CD8-positive, alpha-beta memory T cell (primary cell): ENCODE data around the gene ESD. TPM values are rescaled to one million over a fixed set of nuclear protein-coding genes. Genes with fewer than 3 reads are reported as not detected.

ENCODE experiments used
- CTCF ChIA-PET: fragments of 350-600 bp; sonication (Branson Sonifier 250); formaldehyde crosslinking; loops from one replicate; lab custom pipeline; 2021; ENCODE audit warnings: antibody characterized with exemption; lab: Charles Lee
- POLR2A ChIA-PET: fragments of 350-600 bp; sonication (Branson Sonifier 250); formaldehyde crosslinking; loops from one replicate; lab custom pipeline; 2021; ENCODE audit warnings: antibody characterized with exemption; lab: Charles Lee
- DNase-seq, 5 donors: peaks; one replicate each; pipeline versions ENCODE4 v3.0.0 to v3.0.0-alpha.2; 2020 to 2022; ENCODE audit warnings: mixed read lengths in 1 of 5
- H3K27ac ChIP-seq: one replicate; pipeline ENCODE4 v1.7.0; 2013; ENCODE audit warnings: low read depth, mild to moderate bottlenecking, low read length, moderate library complexity
- H3K27me3 ChIP-seq: 2 replicates; pipeline ENCODE4 v1.7.0; 2013; ENCODE audit warnings: low read length, mild to moderate bottlenecking; ENCODE audit not compliant: insufficient read depth, poor library complexity, severe bottlenecking
- H3K36me3 ChIP-seq: 2 replicates; pipeline ENCODE4 v1.7.0; 2013; ENCODE audit warnings: mild to moderate bottlenecking, low read length, moderate library complexity; ENCODE audit not compliant: insufficient read depth
- H3K4me1 ChIP-seq: 2 replicates; pipeline ENCODE4 v1.7.0; 2013; ENCODE audit warnings: mild to moderate bottlenecking, low read length, moderate library complexity; ENCODE audit not compliant: insufficient read depth
- H3K4me3 ChIP-seq: 2 replicates; pipeline ENCODE4 v1.7.0; 2013; ENCODE audit warnings: mild to moderate bottlenecking, low read length
- H3K9me3 ChIP-seq: 2 replicates; pipeline ENCODE4 v1.7.0; 2013; ENCODE audit warnings: mild to moderate bottlenecking, low read length
- H3K27ac Mint-ChIP-seq, 8 donors: one replicate each; pipeline ENCODE4 v1.8.0; 2020 to 2021; ENCODE audit warnings: mixed read lengths in 8 of 8, mild to moderate bottlenecking in 6 of 8, inconsistent platforms in 3 of 8, moderate library complexity in 3 of 8
- H3K27me3 Mint-ChIP-seq, 2 donors: one replicate each; pipeline ENCODE4 v1.8.0; 2020 to 2021; ENCODE audit warnings: mixed read lengths in 2 of 2, mild to moderate bottlenecking in 1 of 2, moderate library complexity in 1 of 2
- H3K36me3 Mint-ChIP-seq, 3 donors: one replicate each; pipeline ENCODE4 v1.8.0; 2020 to 2021; ENCODE audit warnings: mixed read lengths in 3 of 3, inconsistent platforms in 1 of 3, mild to moderate bottlenecking in 1 of 3
- H3K4me1 Mint-ChIP-seq, 3 donors: one replicate each; pipeline ENCODE4 v1.8.0; 2020 to 2021; ENCODE audit warnings: mixed read lengths in 3 of 3, inconsistent platforms in 1 of 3, mild to moderate bottlenecking in 1 of 3
- H3K4me3 Mint-ChIP-seq, 7 donors: one replicate each; pipeline ENCODE4 v1.8.0; 2020 to 2021; ENCODE audit warnings: mixed read lengths in 7 of 7, mild to moderate bottlenecking in 6 of 7, moderate library complexity in 4 of 7, inconsistent platforms in 2 of 7
- H3K9me3 Mint-ChIP-seq, 5 donors: one replicate each; pipeline ENCODE4 v1.8.0; 2020 to 2022; ENCODE audit warnings: mixed read lengths in 5 of 5, mild to moderate bottlenecking in 3 of 5, moderate library complexity in 2 of 5, inconsistent platforms in 1 of 5
- polyA plus RNA-seq: library from polyadenylated mRNA; unstranded; fragments of 300-500 nt; fragmentation: Illumina TruSeq; gene quantifications from one replicate; pipeline ENCODE4 v1.2.3, GENCODE V29; 2021
- total RNA-seq, 2 experiments: library from RNA; stranded (reverse); gene quantifications; one replicate each; pipeline ENCODE4 v1.2.3, GENCODE V29; 2021

Gene ESD
- total and polyA plus RNA-seq, 3 experiments from 2014 or later, result 91.9 to 109 (median 98.5) TPM

- no peak overlapping the region for H3K4me3 Mint-ChIP-seq
- no peaks in the 10 kb centered on the region for H3K4me1 Mint-ChIP-seq
- H3K36me3 ChIP-seq, result no peaks in the 10 kb centered on the region
- H3K4me3 ChIP-seq, result no peak overlapping the region
- no peaks in the 10 kb centered on the region for H3K4me1 ChIP-seq
- H3K27me3 Mint-ChIP-seq, result no peaks in the 10 kb centered on the region
- H3K27ac ChIP-seq, result no peak overlapping the region
- POLR2A ChIA-PET, result no interaction called here
- no peaks in the 10 kb centered on the region for H3K9me3 ChIP-seq
- no peak overlapping the region for H3K27ac Mint-ChIP-seq
- H3K36me3 Mint-ChIP-seq, result peaks cover 0 to 67% (median 15%) of the 10 kb centered on the region in 3 donors
- CTCF ChIA-PET, result no interaction called here
- no peaks in the 10 kb centered on the region for H3K27me3 ChIP-seq
- DNase-seq, result no peak
- H3K9me3 Mint-ChIP-seq, result no peaks in the 10 kb centered on the region
Measured at GRCh38 chr13:46743191-46743590, 53.8 kb downstream of the ESD start.

GRCh38 chr13:46739447-46740098 lies 57.4 kb downstream of the ESD start:
- Mint-ChIP-seq H3K27ac (no peak overlapping the region), H3K27me3 (no peaks in the 10 kb centered on the region), H3K4me3 (no peak overlapping the region), H3K4me1 (no peaks in the 10 kb centered on the region), H3K36me3 (peaks cover 3 to 66% (median 17%) of the 10 kb centered on the region in 3 donors), H3K9me3 (no peaks in the 10 kb centered on the region)
- Histone ChIP-seq H3K9me3 (no peaks in the 10 kb centered on the region), H3K4me3 (no peak overlapping the region), H3K36me3 (no peaks in the 10 kb centered on the region), H3K27me3 (no peaks in the 10 kb centered on the region), H3K27ac (no peak overlapping the region), H3K4me1 (no peaks in the 10 kb centered on the region)
- ChIA-PET POLR2A (interaction anchor here (0.5 kb wide), 1 partner anchor 242 kb away, joined by 4 read pairs; no protein-coding TSS in a partner anchor), CTCF (no interaction called here)
- DNase-seq, result no peak

GRCh38 chr13:46738766-46739165 lies 58.2 kb downstream of the ESD start:
- Histone ChIP-seq H3K27me3 (no peaks in the 10 kb centered on the region), H3K4me3 (no peak overlapping the region), H3K9me3 (no peaks in the 10 kb centered on the region), H3K27ac (no peak overlapping the region), H3K4me1 (no peaks in the 10 kb centered on the region), H3K36me3 (no peaks in the 10 kb centered on the region)
- no peaks in the 10 kb centered on the region for H3K27me3 Mint-ChIP-seq
- H3K4me3 Mint-ChIP-seq, result no peak overlapping the region
- DNase-seq, result no peak
- H3K4me1 Mint-ChIP-seq, result no peaks in the 10 kb centered on the region
- H3K27ac Mint-ChIP-seq, result no peak overlapping the region
- POLR2A ChIA-PET, result no interaction called here
- peaks cover 3 to 64% (median 19%) of the 10 kb centered on the region in 3 donors for H3K36me3 Mint-ChIP-seq
- H3K9me3 Mint-ChIP-seq, result no peaks in the 10 kb centered on the region
- CTCF ChIA-PET, result no interaction called here

GRCh38 chr13:46738055-46738454 lies 58.9 kb downstream of the ESD start:
- Histone ChIP-seq H3K27ac (no peak overlapping the region), H3K4me1 (no peaks in the 10 kb centered on the region), H3K36me3 (no peaks in the 10 kb centered on the region), H3K4me3 (no peak overlapping the region), H3K27me3 (no peaks in the 10 kb centered on the region), H3K9me3 (no peaks in the 10 kb centered on the region)
- H3K36me3 Mint-ChIP-seq, result peaks cover 3 to 62% (median 19%) of the 10 kb centered on the region in 3 donors
- H3K27me3 Mint-ChIP-seq, result no peaks in the 10 kb centered on the region
- CTCF ChIA-PET, result no interaction called here
- H3K27ac Mint-ChIP-seq, result no peak overlapping the region
- POLR2A ChIA-PET, result no interaction called here
- H3K4me3 Mint-ChIP-seq, result no peak overlapping the region
- no peak for DNase-seq
- no peaks in the 10 kb centered on the region for H3K9me3 Mint-ChIP-seq
- H3K4me1 Mint-ChIP-seq, result no peaks in the 10 kb centered on the region

GRCh38 chr13:46736541-46737310 lies 60.2 kb downstream of the ESD start:
- CTCF ChIA-PET, result interaction anchor here (1.7 kb wide), 1 partner anchor 185 kb away, joined by 4 read pairs; no protein-coding TSS in a partner anchor

GRCh38 chr13:46735425-46735824 lies 61.5 kb downstream of the ESD start:
- H3K36me3 Mint-ChIP-seq, result peaks cover 12 to 63% (median 19%) of the 10 kb centered on the region in 3 donors
- DNase-seq, result no peak
- no peaks in the 10 kb centered on the region for H3K36me3 ChIP-seq
- H3K4me1 ChIP-seq, result no peaks in the 10 kb centered on the region
- H3K27me3 Mint-ChIP-seq, result no peaks in the 10 kb centered on the region
- H3K9me3 ChIP-seq, result no peaks in the 10 kb centered on the region
- POLR2A ChIA-PET, result no interaction called here
- H3K9me3 Mint-ChIP-seq, result no peaks in the 10 kb centered on the region
- no peak overlapping the region for H3K4me3 Mint-ChIP-seq
- no peak overlapping the region for H3K27ac Mint-ChIP-seq
- H3K4me3 ChIP-seq, result no peak overlapping the region
- H3K27ac ChIP-seq, result no peak overlapping the region
- H3K4me1 Mint-ChIP-seq, result no peaks in the 10 kb centered on the region
- CTCF ChIA-PET, result no interaction called here
- no peaks in the 10 kb centered on the region for H3K27me3 ChIP-seq

More at GRCh38 chr13:46736541-46737310, 60.2 kb downstream of the ESD start:
- DNase-seq, result no peak
- Mint-ChIP-seq H3K36me3 (peaks cover 7 to 65% (median 18%) of the 10 kb centered on the region in 3 donors), H3K27me3 (no peaks in the 10 kb centered on the region), H3K4me1 (no peaks in the 10 kb centered on the region), H3K4me3 (no peak overlapping the region), H3K27ac (peak overlapping the region in 1 of 8 donors; percentile 4), H3K9me3 (no peaks in the 10 kb centered on the region)
- H3K36me3 ChIP-seq, result no peaks in the 10 kb centered on the region
- no peaks in the 10 kb centered on the region for H3K4me1 ChIP-seq
- no peaks in the 10 kb centered on the region for H3K9me3 ChIP-seq
- no peaks in the 10 kb centered on the region for H3K27me3 ChIP-seq
- H3K27ac ChIP-seq, result no peak overlapping the region
- POLR2A ChIA-PET, result no interaction called here
- no peak overlapping the region for H3K4me3 ChIP-seq

- H3K27ac Mint-ChIP-seq, result no peak overlapping the region
- CTCF ChIA-PET, result interaction anchor here (1.7 kb wide), 1 partner anchor 180 kb away, joined by 4 read pairs; no protein-coding TSS in a partner anchor
- Histone ChIP-seq H3K9me3 (no peaks in the 10 kb centered on the region), H3K4me3 (no peak overlapping the region), H3K27me3 (no peaks in the 10 kb centered on the region), H3K27ac (no peak overlapping the region), H3K4me1 (no peaks in the 10 kb centered on the region), H3K36me3 (no peaks in the 10 kb centered on the region)
- peaks cover 0 to 6% (median 1%) of the 10 kb centered on the region in 3 donors for H3K4me1 Mint-ChIP-seq
- peaks cover 24 to 76% (median 28%) of the 10 kb centered on the region in 3 donors for H3K36me3 Mint-ChIP-seq
- no peaks in the 10 kb centered on the region for H3K9me3 Mint-ChIP-seq
- no peak for DNase-seq
- POLR2A ChIA-PET, result interaction anchor here (0.6 kb wide), 1 partner anchor 66 kb away, joined by 3 read pairs; no protein-coding TSS in a partner anchor
- no peak overlapping the region for H3K4me3 Mint-ChIP-seq
- no peaks in the 10 kb centered on the region for H3K27me3 Mint-ChIP-seq
Measured at GRCh38 chr13:46731535-46731934, 65.4 kb downstream of the ESD start.

GRCh38 chr13:46728777-46729176 lies 68.2 kb downstream of the ESD start:
- H3K36me3 ChIP-seq, result peaks cover 10% of the 10 kb centered on the region

More at GRCh38 chr13:46728777-46729176, 68.2 kb downstream of the ESD start:
- Histone ChIP-seq H3K4me3 (no peak overlapping the region), H3K9me3 (no peaks in the 10 kb centered on the region), H3K4me1 (no peaks in the 10 kb centered on the region), H3K27ac (no peak overlapping the region), H3K27me3 (no peaks in the 10 kb centered on the region)
- ChIA-PET CTCF (interaction anchor here (1.3 kb wide), 1 partner anchor 177 kb away, joined by 4 read pairs; no protein-coding TSS in a partner anchor), POLR2A (no interaction called here)
- peaks cover 33 to 82% (median 35%) of the 10 kb centered on the region in 3 donors for H3K36me3 Mint-ChIP-seq
- peak overlapping the region in 2 of 8 donors; percentile 13 to 74 for H3K27ac Mint-ChIP-seq
- H3K9me3 Mint-ChIP-seq, result no peaks in the 10 kb centered on the region
- no peak overlapping the region for H3K4me3 Mint-ChIP-seq
- DNase-seq, result no peak
- no peaks in the 10 kb centered on the region for H3K27me3 Mint-ChIP-seq
- peaks cover 8 to 20% (median 10%) of the 10 kb centered on the region in 3 donors for H3K4me1 Mint-ChIP-seq
